H7 (cell line): ENCODE data around the gene CCDC88C. TPM values are rescaled to one million over a fixed set of nuclear protein-coding genes. Genes with fewer than 3 reads are reported as not detected.

Experiments used
- DNase-seq: peaks from one replicate; pipeline ENCODE4 v3.0.0; 2012
- H3K27me3 ChIP-seq: 2 replicates; pipeline ENCODE4 v1.6.0; 2011; ENCODE audit warnings: mild to moderate bottlenecking, low read length; ENCODE audit not compliant: control insufficient read depth, insufficient read depth
- H3K36me3 ChIP-seq: replicated peaks from 2 replicates; pipeline ENCODE4 v1.5.1; 2011; ENCODE audit warnings: low read length; ENCODE audit not compliant: control insufficient read depth, insufficient read depth
- H3K4me3 ChIP-seq: 2 replicates; pipeline ENCODE4 v1.5.1; 2011; ENCODE audit warnings: low read depth, mild to moderate bottlenecking, control low read depth, low read length, moderate library complexity; ENCODE audit not compliant: insufficient read depth
- total RNA-seq: library from RNA; depleted of rRNA; stranded (reverse); fragments of >200 nt; shearing (Covaris generic); gene quantifications from 2 replicates; pipeline ENCODE4 v1.2.3, GENCODE V29; 2014

The CCDC88C gene
- total RNA-seq, 1 experiment from 2014 or later: 25.2 TPM

- Histone ChIP-seq H3K4me3 (no peak overlapping the region), H3K36me3 (peaks cover 22% of the 10 kb centered on the region), H3K27me3 (no peaks in the 10 kb centered on the region)
- DNase-seq: no peak
Measured at GRCh38 chr14:91308337-91308736, 109.3 kb downstream of the CCDC88C start.

- peaks cover 21% of the 10 kb centered on the region for H3K36me3 ChIP-seq
- no peaks in the 10 kb centered on the region for H3K27me3 ChIP-seq
- DNase-seq: no peak
Measured at GRCh38 chr14:91307652-91308051, 110.0 kb downstream of the CCDC88C start.

GRCh38 chr14:91307046-91307445, 110.6 kb downstream of the CCDC88C start:
- Histone ChIP-seq H3K4me3 (no peak overlapping the region), H3K27me3 (no peaks in the 10 kb centered on the region), H3K36me3 (peaks cover 23% of the 10 kb centered on the region)
- DNase-seq: no peak

More at GRCh38 chr14:91307652-91308051, 110.0 kb downstream of the CCDC88C start:
- no peak overlapping the region for H3K4me3 ChIP-seq

- no peaks in the 10 kb centered on the region for H3K27me3 ChIP-seq
- peaks cover 24% of the 10 kb centered on the region for H3K36me3 ChIP-seq
- DNase-seq: no peak
Measured at GRCh38 chr14:91306547-91306946, 111.1 kb downstream of the CCDC88C start.

GRCh38 chr14:91305650-91306431, 111.8 kb downstream of the CCDC88C start:
- peak; percentile 77 for DNase-seq
- Histone ChIP-seq H3K36me3 (peaks cover 21% of the 10 kb centered on the region), H3K4me3 (no peak overlapping the region), H3K27me3 (no peaks in the 10 kb centered on the region)

More at GRCh38 chr14:91306547-91306946, 111.1 kb downstream of the CCDC88C start:
- no peak overlapping the region for H3K4me3 ChIP-seq

- Histone ChIP-seq H3K27me3 (no peaks in the 10 kb centered on the region), H3K36me3 (peaks cover 26% of the 10 kb centered on the region), H3K4me3 (peak overlapping the region; percentile 28; the same call in 1 of the 2 replicates)
- no peak for DNase-seq
Measured at GRCh38 chr14:91303924-91304229, 113.7 kb downstream of the CCDC88C start.

GRCh38 chr14:91303091-91303923, 114.3 kb downstream of the CCDC88C start:
- H3K4me3 ChIP-seq: peak overlapping the region; percentile 28; the same call in 1 of the 2 replicates
- peak; percentile 99 for DNase-seq
- H3K36me3 ChIP-seq: peaks cover 23% of the 10 kb centered on the region
- H3K27me3 ChIP-seq: no peaks in the 10 kb centered on the region

GRCh38 chr14:91302391-91302790, 115.2 kb downstream of the CCDC88C start:
- no peaks in the 10 kb centered on the region for H3K27me3 ChIP-seq
- no peak overlapping the region for H3K4me3 ChIP-seq
- peaks cover 19% of the 10 kb centered on the region for H3K36me3 ChIP-seq
- DNase-seq: no peak

GRCh38 chr14:91300957-91301356, 116.7 kb downstream of the CCDC88C start:
- Histone ChIP-seq H3K36me3 (peaks cover 18% of the 10 kb centered on the region), H3K27me3 (no peaks in the 10 kb centered on the region), H3K4me3 (no peak overlapping the region)
- DNase-seq: no peak

GRCh38 chr14:91300283-91300895, 117.2 kb downstream of the CCDC88C start:
- Histone ChIP-seq H3K4me3 (no peak overlapping the region), H3K36me3 (peaks cover 18% of the 10 kb centered on the region), H3K27me3 (no peaks in the 10 kb centered on the region)
- DNase-seq: no peak

- DNase-seq: no peak
- Histone ChIP-seq H3K4me3 (no peak overlapping the region), H3K36me3 (peaks cover 18% of the 10 kb centered on the region), H3K27me3 (no peaks in the 10 kb centered on the region)
Measured at GRCh38 chr14:91299121-91300115, 118.2 kb downstream of the CCDC88C start.

- peaks cover 21% of the 10 kb centered on the region for H3K36me3 ChIP-seq
- no peak overlapping the region for H3K4me3 ChIP-seq
- DNase-seq: no peak
- H3K27me3 ChIP-seq: no peaks in the 10 kb centered on the region
Measured at GRCh38 chr14:91298576-91298975, 119.0 kb downstream of the CCDC88C start.

- Histone ChIP-seq H3K27me3 (no peaks in the 10 kb centered on the region), H3K4me3 (no peak overlapping the region), H3K36me3 (peaks cover 24% of the 10 kb centered on the region)
- no peak for DNase-seq
Measured at GRCh38 chr14:91297081-91297711, 120.4 kb downstream of the CCDC88C start.
